Stimulated activated naive B cell treated with anti-CD40 and anti-IgM and Interleukin-4, amounts not matched to agents 10 μg/mL and 1 μg/mL and 100 μg/mL, for 72 hours (primary cell): Measurements from ENCODE around the gene VKORC1.

ENCODE experiments used
- ATAC-seq, 2 donors: fragments of 150-1000 bp; cut with Tn5 transposase; replicated peaks; 2 replicates each; pipeline ENCODE4 v1.10.0; 2021; ENCODE audit warnings: moderate library complexity in 1 of 2
- DNase-seq: peaks from one replicate; pipeline ENCODE4 v3.0.0; 2021
- H3K27ac Mint-ChIP-seq: one replicate; pipeline ENCODE4 v1.8.0; 2022; ENCODE audit warnings: mild to moderate bottlenecking, mixed read lengths
- H3K27me3 Mint-ChIP-seq, 2 donors: one replicate each; pipeline ENCODE4 v1.8.0; 2022; ENCODE audit warnings: mixed read lengths in 2 of 2
- H3K36me3 Mint-ChIP-seq, 2 donors: one replicate each; pipeline ENCODE4 v1.8.0; 2022; ENCODE audit warnings: mixed read lengths in 2 of 2, mild to moderate bottlenecking in 1 of 2
- H3K4me1 Mint-ChIP-seq, 2 donors: one replicate each; pipeline ENCODE4 v1.8.0; 2022; ENCODE audit warnings: mixed read lengths in 2 of 2, mild to moderate bottlenecking in 1 of 2
- H3K4me3 Mint-ChIP-seq, 2 donors: one replicate each; pipeline ENCODE4 v1.8.0; 2022; ENCODE audit warnings: mild to moderate bottlenecking in 2 of 2, mixed read lengths in 2 of 2, moderate library complexity in 1 of 2
- H3K9me3 Mint-ChIP-seq, 2 donors: one replicate each; pipeline ENCODE4 v1.8.0; 2022; ENCODE audit warnings: mixed read lengths in 2 of 2, mild to moderate bottlenecking in 1 of 2

The VKORC1 gene

GRCh38 chr16:31117384-31118222 lies 23.0 kb upstream of the VKORC1 start, which contains the start of gene KAT8:
TSS of gene KAT8 (plus strand) at chr16:31117664. CDS start at chr16:31117682, 18 bp downstream.
- ATAC-seq (peak; percentile 90 to 93), DNase-seq (peak; percentile 96)
- Mint-ChIP-seq H3K4me1 (peaks cover 22 to 66% of the 10 kb centered on the region in 2 donors), H3K9me3 (no peaks in the 10 kb centered on the region), H3K36me3 (peaks cover 18 to 33% of the 10 kb centered on the region in 2 donors), H3K27ac (peak within 1 kb of the TSS; percentile 94), H3K27me3 (no peaks in the 10 kb centered on the region), H3K4me3 (peak within 1 kb of the TSS; percentile 82 to 86)

DNA sequence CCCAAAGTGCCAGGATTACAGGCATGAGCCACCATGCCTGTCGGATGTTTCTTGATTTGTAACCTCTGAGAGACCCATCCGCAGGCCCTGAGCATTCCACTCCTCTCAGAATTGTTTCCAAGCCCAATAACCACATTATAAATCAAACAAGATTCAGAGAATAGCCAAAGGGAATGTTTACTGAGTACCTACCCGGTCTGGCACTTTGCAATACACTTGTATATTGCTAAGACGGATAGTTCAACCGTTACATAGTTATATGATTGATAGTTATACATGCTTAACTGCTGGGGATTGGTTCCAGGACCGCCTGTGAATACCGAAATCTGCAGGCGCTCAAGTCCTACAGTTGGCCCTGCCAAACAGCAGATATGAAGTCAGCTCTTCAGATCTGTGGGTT lies 19.9 kb upstream of the VKORC1 start:
- DNase-seq (no peak), ATAC-seq (no peak)
- Mint-ChIP-seq H3K36me3 (peaks cover 24 to 45% of the 10 kb centered on the region in 2 donors), H3K27me3 (no peaks in the 10 kb centered on the region), H3K4me3 (peak overlapping the region in 1 of 2 donors; percentile 8), H3K4me1 (peaks cover 33 to 88% of the 10 kb centered on the region in 2 donors), H3K9me3 (no peaks in the 10 kb centered on the region), H3K27ac (peak overlapping the region; percentile 92)

GRCh38 chr16:31113121-31114120 lies 18.8 kb upstream of the VKORC1 start:
- Mint-ChIP-seq H3K9me3 (no peaks in the 10 kb centered on the region), H3K27me3 (no peaks in the 10 kb centered on the region), H3K36me3 (peaks cover 25 to 47% of the 10 kb centered on the region in 2 donors), H3K27ac (peak overlapping the region; percentile 92), H3K4me3 (peak overlapping the region; percentile 22 to 52), H3K4me1 (peaks cover 31 to 82% of the 10 kb centered on the region in 2 donors)
- peak; percentile 20 to 33 for ATAC-seq
- peak; percentile 33 for DNase-seq

- H3K36me3 Mint-ChIP-seq: peaks cover 25 to 47% of the 10 kb centered on the region in 2 donors
- DNase-seq (no peak), ATAC-seq (no peak)
- H3K27me3 Mint-ChIP-seq: no peaks in the 10 kb centered on the region
- H3K4me3 Mint-ChIP-seq: no peak overlapping the region
- H3K9me3 Mint-ChIP-seq: no peaks in the 10 kb centered on the region
- peak overlapping the region; percentile 81 for H3K27ac Mint-ChIP-seq
- H3K4me1 Mint-ChIP-seq: peaks cover 29 to 81% of the 10 kb centered on the region in 2 donors
Observed at GRCh38 chr16:31112711-31113110, 18.1 kb upstream of the VKORC1 start.

DNA sequence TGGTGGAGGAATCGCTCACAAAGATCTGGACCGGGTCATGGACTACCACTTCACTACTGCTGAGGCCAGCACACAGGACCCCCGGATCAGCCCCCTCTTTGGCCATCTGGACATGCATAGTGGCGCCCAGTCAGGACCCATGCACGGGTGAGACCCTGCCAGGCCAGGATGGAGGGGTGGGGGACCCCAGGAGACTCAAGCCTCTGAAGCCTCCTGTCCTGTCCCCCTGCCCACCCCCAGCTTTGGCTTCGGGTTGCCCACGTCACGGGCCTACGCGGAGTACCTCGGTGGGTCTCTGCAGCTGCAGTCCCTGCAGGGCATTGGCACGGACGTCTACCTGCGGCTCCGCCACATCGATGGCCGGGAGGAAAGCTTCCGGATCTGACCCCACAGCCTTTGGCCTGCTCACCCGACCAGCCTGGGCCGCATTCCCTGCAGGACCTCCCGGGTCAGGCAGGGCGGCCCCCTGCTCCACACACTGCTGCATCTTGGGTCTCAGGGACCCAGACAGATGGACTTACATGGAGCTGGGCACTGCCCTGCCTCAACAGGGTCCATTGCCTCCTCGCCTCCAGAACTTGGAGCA lies 17.4 kb upstream of the VKORC1 start:
- Mint-ChIP-seq H3K4me3 (no peak overlapping the region), H3K4me1 (peaks cover 34 to 85% of the 10 kb centered on the region in 2 donors), H3K27me3 (no peaks in the 10 kb centered on the region), H3K36me3 (peaks cover 25 to 47% of the 10 kb centered on the region in 2 donors), H3K9me3 (no peaks in the 10 kb centered on the region), H3K27ac (no peak overlapping the region)
- ATAC-seq (no peak), DNase-seq (no peak)

DNA sequence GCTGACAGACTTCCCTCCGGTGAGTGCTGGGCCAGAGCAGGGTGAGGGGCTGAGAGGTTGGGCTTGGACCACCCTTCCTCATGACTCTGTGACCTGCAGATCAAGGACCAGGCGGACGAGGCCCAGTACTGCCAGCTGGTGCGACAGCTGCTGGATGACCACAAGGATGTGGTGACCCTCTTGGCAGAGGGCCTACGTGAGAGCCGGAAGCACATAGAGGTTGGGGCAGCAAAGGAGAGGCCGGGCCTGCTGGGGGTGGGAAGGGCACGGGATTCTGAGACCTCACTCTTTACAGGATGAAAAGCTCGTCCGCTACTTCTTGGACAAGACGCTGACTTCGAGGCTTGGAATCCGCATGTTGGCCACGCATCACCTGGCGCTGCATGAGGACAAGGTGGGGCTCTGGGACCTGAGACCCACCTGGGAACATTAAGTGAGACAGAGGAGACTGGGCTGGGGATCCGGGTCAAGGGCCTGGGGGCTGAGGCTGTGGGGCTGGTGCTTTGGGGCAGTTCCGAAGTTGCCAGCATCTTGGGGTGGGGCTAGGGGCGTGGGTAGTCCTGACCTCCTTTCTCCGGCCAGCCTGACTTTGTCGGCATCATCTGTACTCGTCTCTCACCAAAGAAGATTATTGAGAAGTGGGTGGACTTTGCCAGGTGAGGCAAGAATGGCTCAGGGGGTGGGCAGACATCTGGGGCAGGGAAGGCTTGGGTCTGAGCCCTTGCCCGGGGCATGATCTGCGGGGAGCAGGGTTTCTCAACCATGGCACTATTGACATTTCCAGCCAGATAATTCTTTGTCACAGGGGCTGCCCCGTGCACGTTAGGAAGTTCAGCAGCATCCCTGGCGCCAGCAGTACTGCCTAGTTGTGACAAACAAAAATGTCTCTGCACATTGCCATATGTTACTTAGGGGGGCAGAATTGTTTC lies 15.8 kb upstream of the VKORC1 start:
- peaks cover 0 to 4% of the 10 kb centered on the region in 2 donors for H3K27me3 Mint-ChIP-seq

DNA sequence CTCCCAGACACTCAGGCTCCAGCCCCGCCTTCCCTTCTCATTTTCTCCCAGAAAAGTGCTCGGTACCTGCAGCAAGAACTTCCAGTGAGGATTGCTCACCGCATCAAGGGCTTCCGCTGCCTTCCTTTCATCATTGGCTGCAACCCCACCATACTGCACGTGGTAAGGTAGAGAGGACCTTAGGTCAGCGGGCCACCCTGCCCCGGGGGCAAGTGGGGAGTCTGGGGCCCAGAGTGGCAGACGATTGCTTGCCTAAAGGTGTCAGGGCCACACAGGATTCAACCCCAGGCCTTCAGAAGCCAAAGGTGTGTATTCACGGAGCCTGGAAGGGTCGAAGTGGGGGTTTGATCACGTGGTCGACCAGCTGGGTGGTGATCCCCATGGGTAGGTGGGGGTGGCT lies 15.0 kb upstream of the VKORC1 start:
- no peaks in the 10 kb centered on the region for H3K9me3 Mint-ChIP-seq
- DNase-seq: no peak
- peaks cover 36 to 70% of the 10 kb centered on the region in 2 donors for H3K4me1 Mint-ChIP-seq
- peaks cover 18 to 39% of the 10 kb centered on the region in 2 donors for H3K36me3 Mint-ChIP-seq
- H3K27me3 Mint-ChIP-seq: peaks cover 0 to 4% of the 10 kb centered on the region in 2 donors
- no peak for ATAC-seq
- peak overlapping the region; percentile 83 to 89 for H3K4me3 Mint-ChIP-seq
- H3K27ac Mint-ChIP-seq: peak overlapping the region; percentile 57

More for the DNA sequence above, 15.8 kb upstream of the VKORC1 start:
- Mint-ChIP-seq H3K9me3 (no peaks in the 10 kb centered on the region), H3K36me3 (peaks cover 20 to 42% of the 10 kb centered on the region in 2 donors), H3K27ac (peak overlapping the region; percentile 85), H3K4me1 (peaks cover 38 to 74% of the 10 kb centered on the region in 2 donors), H3K4me3 (peak overlapping the region; percentile 83 to 89)
- ATAC-seq (peak; percentile 30 to 35), DNase-seq (no peak)

- ATAC-seq (no peak), DNase-seq (no peak)
- H3K4me3 Mint-ChIP-seq: peak overlapping the region; percentile 85 to 89
- no peaks in the 10 kb centered on the region for H3K9me3 Mint-ChIP-seq
- peaks cover 18 to 38% of the 10 kb centered on the region in 2 donors for H3K36me3 Mint-ChIP-seq
- H3K4me1 Mint-ChIP-seq: peaks cover 36 to 64% of the 10 kb centered on the region in 2 donors
- H3K27me3 Mint-ChIP-seq: peaks cover 0 to 4% of the 10 kb centered on the region in 2 donors
- peak overlapping the region; percentile 77 for H3K27ac Mint-ChIP-seq
Observed at GRCh38 chr16:31108794-31109558, 14.4 kb upstream of the VKORC1 start.

GRCh38 chr16:31108035-31108793 lies 13.6 kb upstream of the VKORC1 start, which contains the start of gene BCKDK:
TSS of gene BCKDK (plus strand) at chr16:31108386. CDS start at chr16:31109224, 838 bp downstream.
- H3K27me3 Mint-ChIP-seq: peaks cover 0 to 4% of the 10 kb centered on the region in 2 donors
- peak within 1 kb of the TSS; percentile 92 for H3K27ac Mint-ChIP-seq
- ATAC-seq (peak; percentile 85 to 88), DNase-seq (peak; percentile 70)
- peaks cover 30 to 56% of the 10 kb centered on the region in 2 donors for H3K4me1 Mint-ChIP-seq
- H3K4me3 Mint-ChIP-seq: peak within 1 kb of the TSS; percentile 89 to 90
- H3K9me3 Mint-ChIP-seq: no peaks in the 10 kb centered on the region
- peaks cover 18 to 34% of the 10 kb centered on the region in 2 donors for H3K36me3 Mint-ChIP-seq

DNA sequence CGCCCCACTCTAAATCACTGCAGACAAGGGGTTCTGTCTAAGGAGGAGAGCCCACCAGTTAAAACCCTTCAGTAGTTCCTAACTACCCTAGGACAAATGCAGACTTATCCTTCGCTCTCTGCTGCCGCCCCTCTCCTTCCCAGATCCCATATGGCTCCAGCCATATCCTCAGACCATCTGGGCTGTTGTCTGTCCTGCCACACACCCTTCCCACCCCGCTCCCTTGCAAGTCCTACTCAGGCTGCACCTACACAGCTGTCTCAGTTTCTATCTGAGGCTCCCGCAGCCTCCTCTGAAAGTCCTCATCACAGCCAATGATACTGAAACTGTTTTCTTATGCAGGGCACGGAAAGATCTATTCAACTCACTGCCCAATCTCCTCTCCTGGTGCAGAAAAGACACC lies 12.9 kb upstream of the VKORC1 start:
- ATAC-seq (peak; percentile 1 to 30), DNase-seq (no peak)
- H3K4me3 Mint-ChIP-seq: peak overlapping the region; percentile 89 to 90
- H3K4me1 Mint-ChIP-seq: peaks cover 27 to 48% of the 10 kb centered on the region in 2 donors
- H3K27ac Mint-ChIP-seq: peak overlapping the region; percentile 92
- no peaks in the 10 kb centered on the region for H3K9me3 Mint-ChIP-seq
- peaks cover 17 to 29% of the 10 kb centered on the region in 2 donors for H3K36me3 Mint-ChIP-seq
- H3K27me3 Mint-ChIP-seq: peaks cover 0 to 4% of the 10 kb centered on the region in 2 donors

DNA sequence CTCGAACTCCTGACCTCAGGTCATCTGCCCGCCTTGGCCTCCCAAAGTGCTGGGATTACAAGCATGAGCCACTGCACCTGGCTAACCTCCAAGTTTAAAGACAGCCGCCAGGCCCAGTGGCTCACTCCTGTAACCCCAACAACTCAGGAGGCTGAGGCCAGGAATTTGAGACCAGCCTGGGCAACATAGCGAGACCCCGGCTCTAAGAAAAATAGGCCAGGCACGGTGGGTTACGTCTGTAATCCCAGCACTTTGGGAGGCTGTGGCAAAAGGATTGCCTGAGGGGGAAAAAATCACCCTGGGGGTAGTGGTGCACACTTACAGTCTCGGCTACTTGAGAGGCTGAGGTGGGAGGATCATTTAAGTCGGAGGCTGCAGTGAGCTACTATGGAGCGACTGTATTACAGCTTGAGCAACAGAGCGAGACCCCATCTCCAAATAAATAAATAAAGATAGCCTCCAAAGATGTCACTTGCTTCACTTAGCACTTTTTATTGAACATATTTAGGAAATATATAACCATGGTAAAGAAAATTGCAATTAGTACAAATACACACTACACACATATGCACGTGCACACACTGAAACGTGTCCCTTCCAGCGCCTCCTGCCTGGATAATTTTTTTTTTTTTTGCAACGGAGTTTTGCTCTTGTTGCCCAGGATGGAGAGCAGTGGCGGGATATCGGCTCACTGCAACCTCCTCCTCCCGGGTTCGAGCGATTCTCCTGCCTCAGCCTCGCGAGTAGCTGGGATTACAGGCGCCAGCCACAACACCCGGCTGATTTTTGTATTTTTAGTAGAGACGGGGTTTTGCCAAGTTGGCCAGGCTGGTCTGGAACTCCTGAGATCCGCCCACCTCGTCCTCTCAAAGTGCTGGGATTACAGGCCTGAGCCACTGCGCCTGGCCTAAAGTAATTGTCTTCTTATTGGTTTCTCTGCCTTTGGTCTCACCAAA lies 12.2 kb upstream of the VKORC1 start:
- no peak overlapping the region for H3K4me3 Mint-ChIP-seq
- no peaks in the 10 kb centered on the region for H3K9me3 Mint-ChIP-seq
- ATAC-seq (no peak), DNase-seq (no peak)
- peaks cover 26 to 42% of the 10 kb centered on the region in 2 donors for H3K4me1 Mint-ChIP-seq
- peaks cover 0 to 4% of the 10 kb centered on the region in 2 donors for H3K27me3 Mint-ChIP-seq
- H3K27ac Mint-ChIP-seq: peak overlapping the region; percentile 73
- H3K36me3 Mint-ChIP-seq: peaks cover 13 to 23% of the 10 kb centered on the region in 2 donors
